Globus pallidus (tissue), 1 donor: ENCODE data around the gene CAPZA2.
"Not testable (repeated sequence)": the region's sequence is repeated elsewhere in the genome, so short reads cannot be mapped to it uniquely, and the experiment has no call there.

ENCODE experiments used
- DNase-seq: peaks from one replicate; pipeline ENCODE4 v3.0.0-alpha.2; 2015; ENCODE audit warnings: low spot score

Gene CAPZA2

DNA sequence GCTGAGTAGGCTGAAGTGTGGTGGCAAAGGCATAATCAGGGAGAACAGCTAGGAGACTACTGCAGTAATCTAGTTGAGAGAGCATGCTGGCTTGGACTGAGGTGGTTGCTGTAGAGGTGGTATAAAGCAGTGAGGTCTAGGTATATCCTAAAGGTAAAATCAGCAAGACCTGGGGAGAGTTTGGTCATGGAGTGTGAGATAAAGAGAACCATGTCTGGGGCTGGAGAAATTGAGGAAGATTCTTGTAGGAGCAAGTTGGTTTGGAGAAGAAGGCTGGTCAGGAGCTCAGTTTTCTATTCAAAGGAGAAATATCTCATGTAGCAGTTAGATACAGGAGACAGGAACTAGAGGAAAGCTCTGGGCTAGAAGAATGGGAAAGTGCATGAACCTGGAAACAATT lies 58.0 kb downstream of the CAPZA2 start:
- no peak for DNase-seq

DNA sequence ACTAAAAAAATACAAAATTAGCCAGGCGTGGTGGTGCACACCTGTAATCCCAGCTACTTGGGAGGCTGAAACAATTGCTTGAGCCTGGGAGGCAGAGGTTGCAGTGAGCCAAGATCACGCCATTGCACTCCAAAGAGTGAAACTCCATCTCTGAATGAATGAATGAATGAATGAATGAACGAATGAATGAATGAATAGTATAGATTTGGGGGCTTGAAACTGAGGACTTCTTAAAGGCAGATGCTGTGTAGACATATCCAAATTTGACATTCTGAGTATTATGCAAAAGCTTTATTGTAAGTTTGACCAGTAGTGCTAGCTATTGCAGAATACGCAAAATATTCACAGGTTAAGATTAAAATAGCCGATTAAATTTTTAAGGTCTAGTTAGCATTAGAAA lies 60.2 kb downstream of the CAPZA2 start:
- no peak for DNase-seq

DNA sequence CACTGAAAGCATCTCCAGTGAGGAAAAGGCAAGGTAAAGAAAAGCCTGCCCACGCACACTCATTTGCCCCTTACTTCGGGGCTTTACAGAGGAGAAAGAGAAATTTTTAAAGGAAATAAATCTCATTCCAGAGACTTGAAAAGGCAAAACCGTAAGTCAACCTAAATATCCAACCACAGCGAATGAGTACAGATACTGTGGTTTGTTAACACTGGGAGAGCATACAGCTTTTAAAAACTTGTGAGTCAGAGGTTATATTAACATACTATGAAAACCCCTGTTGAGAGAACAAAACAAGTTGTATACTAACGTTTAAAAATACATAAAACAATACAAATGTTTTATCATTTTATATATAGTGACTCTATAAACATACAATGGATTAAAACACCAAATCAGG lies 62.4 kb downstream of the CAPZA2 start:
- no peak for DNase-seq

DNA sequence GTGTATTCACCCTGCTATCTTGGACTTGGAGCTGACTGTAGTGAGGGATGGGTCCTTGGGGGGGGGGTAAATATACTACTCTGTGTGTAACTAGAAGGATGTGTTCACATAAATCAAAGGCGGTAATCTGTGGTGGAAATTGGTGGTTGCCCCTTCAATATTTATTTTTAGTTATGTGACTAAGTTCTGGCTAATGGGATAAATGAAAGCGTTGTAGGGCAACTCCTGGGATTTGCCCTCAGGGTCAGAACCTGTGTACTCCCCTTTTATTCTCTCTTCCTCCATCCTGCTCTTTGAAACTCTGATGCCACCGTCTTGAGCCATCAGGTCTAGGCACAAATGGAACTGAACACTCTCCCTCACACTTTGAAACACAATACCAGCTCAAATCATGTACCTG lies 66.6 kb downstream of the CAPZA2 start:
- no peak for DNase-seq

DNA sequence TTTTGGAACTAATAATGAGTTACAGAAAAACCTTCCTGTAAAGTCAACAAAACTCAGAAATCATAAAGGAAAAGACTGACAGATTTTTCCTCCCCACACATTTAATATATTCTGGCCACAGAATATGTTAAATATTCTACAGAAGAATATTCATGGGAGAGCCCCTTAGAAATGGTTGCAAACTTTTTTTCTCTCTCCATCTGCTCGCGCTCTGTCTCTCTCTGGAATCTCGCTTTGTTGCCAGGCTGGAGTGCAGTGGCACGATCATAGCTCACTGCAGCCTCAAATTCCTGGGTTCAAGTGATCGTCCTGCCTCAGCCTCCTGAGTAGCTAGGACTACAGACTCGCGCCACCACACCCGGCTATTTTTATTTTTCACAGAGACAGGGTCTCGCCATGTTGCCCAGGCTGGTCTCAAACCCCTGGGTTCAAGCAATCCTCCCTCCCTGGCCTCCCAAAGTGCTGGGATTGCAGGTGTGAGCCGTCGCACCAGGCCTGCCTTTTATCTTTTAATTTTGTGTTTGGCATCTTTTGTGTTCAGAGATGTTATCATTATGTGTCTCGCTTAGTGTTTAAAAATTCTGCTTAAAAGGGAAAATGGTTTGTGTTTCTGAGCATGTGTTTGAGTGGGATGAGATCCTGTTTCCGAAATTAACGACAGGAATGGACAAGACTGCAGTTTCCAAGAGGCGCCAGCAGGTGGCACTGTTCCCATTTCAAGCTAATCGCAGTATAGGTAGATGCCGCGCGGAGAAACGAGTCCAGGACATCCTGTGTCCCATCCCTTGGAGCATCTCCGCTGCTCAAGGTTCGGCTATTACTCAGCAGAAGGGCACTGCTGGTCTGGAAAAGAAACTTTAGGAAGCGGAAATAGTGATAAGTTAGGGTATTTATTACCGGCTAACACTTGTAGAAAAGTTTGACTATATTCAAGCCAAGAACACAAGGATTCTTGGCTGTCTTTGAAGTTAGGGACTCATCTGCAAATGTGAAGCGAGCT lies 67.8 kb downstream of the CAPZA2 start:
- peak; percentile 70 for DNase-seq

DNA sequence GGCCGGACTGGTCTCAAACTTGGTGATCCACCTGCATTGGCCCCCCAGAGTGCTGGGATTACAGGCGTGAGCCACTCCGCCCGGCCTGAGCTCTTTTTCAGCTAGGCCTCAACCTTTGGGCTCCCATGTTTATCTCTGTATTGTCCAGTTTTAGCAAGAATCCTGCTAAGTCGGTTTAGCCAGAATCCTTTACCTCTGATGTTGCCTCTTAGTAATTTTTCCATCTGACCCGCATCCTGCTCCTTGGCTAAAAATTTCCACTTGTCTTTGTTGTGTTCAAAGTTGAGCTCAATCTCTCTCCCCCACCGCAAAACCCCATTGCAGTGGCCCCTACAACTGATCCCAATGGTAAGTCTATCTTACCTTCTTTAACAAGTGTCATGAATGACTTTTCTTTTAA lies 70.2 kb downstream of the CAPZA2 start:
- DNase-seq, result no peak

DNA sequence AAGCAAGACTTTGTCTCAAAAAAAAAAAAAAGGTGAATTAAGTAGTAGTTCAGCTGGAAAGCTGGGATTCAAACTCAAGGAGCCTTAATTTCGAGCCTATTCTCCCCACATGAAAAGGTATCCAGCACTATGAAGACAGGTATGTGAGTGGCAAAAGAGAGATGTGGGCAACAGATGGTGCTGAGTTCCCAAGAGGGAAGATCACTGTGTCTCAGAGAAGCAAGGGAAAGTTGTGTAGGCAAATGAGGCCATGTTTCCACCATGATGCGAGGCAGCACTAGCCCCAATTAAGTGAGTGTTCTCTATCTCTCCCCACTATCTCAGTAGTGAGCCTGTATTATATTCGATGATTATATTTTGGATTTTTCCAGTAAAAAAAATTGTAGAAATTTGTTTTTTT lies 71.1 kb downstream of the CAPZA2 start:
- no peak for DNase-seq

DNA sequence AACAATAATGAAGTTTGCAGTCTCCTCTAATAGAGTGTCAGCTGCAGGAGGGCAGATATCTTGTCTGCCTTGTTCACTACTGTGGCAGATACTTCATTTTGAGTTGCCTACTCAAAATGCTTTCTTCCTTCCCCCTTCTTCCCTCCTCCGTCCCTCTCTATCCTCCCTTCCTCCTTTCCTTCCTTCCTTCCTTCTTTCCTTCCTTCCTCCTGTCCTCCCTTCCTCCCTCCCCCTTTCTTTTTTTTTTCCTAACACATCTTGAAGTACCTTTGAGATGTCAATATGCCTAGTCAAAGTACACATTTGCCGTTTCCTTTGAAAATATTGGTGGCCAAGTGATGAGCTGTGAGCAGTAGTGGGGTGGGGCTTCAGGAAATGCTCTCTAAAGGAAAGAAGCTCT lies 72.2 kb downstream of the CAPZA2 start:
- DNase-seq, result no peak

DNA sequence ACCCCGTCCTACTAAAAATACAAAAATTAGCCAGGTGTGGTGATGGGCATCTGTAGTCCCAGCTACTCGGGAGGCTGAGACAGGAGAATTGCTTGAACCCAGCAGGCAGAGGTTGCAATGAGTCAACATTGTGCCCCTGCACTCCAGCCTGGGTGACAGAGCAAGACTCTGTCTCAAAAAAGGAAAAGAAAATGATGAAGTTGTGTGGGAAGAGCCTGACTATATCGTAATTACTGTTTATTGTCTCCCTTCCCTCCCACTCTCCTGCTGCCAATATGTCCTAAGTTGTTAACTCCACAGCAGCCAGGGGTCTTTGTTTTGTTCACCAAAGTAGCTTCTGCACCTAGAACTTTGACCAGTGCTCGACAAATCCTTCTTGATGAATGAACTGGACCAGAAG lies 74.5 kb downstream of the CAPZA2 start:
- not testable (repeated sequence) for DNase-seq

DNA sequence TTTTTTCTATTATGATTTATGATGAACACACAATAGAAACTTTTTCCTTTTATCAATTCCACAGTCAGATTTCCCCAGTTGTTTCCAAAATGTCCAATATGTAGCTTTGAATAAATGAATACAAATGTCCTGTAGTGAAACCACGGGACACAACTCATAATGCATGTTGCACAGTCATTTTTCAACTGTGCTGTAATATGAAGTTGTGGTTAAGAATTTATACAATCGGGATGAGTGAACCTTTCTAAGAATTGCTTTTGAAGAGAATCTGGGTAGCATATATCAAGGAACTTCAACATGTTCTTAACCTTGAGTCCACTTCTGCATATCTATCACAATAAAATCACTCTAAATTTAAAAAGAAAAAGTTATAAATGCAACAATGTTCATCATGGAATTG lies 76.3 kb downstream of the CAPZA2 start:
- no peak for DNase-seq

DNA sequence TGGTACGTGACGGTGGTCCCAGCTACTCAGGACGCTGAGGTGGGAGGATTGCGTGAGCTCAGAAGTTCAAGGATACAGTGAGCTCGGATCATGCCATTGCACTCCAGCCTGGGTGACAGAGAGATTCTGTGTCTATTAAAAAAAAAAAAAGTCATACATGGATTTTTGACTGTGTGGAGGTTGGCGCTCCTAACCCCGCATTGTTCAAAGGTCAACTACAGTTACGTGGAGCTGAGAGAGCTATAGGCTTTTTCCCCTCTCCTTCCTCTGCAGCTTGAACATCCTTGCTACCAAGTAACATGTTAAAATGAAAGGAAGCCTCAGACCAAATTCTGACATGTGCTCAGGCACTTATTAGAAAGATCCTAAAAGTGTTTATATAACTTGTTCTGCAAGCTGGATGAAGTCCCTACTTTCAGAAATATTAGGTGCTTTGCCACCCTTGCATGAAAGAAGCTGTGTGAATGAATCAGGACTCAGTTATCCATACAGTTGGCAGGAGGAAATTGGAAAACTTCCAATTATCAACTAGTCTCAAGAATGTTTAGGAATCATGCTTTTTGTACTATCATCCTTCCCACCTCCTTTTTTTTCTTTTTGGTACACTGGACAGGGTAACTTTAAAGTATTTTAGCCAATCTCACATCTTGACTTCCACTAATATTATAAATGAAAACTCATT lies 78.4 kb downstream of the CAPZA2 start:
- DNase-seq, result no peak

DNA sequence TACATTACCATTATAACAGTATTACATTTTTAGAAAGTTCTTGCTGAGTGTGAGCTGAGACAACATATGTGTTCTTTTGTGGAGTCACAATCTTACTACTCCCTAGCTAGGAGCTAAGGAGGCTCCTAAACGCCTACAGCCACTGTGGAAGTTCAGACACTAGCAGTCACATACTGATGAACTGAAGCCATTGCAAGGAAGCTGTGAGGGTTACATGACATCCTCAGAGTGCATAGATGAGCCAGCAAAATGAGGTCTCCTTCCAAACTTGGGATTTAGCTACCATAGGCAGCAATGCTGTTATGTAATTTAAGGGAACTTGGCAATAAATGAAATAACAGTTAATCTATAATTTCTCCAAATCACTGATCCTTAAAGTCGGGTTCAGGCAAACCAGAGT lies 80.1 kb downstream of the CAPZA2 start:
- no peak for DNase-seq

DNA sequence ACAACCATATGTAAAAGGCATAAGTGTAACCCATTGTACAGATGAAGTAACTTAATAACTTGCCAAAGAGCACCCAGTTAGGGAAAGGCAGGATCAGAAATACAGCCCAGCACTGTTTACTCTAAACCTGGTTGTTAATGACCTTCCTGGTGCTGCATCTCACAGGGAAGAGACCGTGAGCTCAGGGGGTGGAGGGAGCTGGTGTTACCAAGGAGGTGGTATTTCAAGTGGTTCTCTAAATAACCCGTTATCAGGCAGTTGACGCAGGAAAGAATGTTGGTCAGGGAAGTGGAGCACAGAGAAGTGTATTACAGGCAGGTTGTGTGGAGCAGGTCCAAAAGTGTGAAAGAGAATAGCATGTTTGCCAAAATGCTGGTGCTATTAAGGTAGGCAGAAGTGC lies 86.5 kb downstream of the CAPZA2 start:
- no peak for DNase-seq

DNA sequence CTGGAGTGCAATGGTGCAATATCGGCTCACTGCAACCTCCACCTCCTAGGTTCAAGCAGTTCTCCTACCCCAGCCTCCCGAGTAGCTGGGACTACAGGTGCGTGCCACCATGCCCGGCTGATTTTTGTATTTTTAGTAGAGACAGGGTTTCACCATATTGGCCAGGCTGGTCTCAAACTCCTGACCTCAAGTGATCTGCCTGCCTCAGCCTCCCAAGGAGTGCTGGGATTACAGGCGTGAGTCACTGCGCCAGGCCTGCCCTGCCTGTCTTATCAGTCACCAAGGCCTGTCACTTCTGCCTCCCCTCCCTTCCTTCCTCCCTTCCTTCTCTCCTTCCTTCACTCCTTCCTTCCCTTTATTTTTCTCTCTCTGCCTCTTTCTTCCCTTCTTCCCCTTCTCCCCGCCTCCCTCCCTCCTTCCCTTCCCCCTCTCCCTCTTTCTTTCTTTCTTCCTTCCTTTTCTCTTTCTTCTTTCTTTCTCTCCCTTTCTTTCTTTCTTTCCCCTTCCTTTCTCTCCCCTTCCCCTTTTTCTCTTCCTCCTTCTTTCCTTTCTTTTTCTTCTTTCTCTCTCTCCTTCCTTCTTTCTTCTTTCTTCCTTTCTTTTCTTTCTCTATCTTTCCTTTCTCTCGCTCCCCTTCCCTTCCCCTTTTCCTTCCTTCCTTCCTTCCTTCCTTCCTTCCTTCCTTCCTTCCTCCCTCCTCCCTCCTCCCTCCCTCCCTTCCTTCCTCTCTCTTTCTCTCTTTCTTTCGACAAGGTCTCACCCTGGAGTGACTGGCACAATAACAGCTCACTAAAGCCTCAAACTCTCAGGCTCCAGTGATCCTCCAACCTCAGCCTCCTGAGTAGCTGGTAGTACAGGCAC lies 87.8 kb downstream of the CAPZA2 start:
- DNase-seq, result no peak

DNA sequence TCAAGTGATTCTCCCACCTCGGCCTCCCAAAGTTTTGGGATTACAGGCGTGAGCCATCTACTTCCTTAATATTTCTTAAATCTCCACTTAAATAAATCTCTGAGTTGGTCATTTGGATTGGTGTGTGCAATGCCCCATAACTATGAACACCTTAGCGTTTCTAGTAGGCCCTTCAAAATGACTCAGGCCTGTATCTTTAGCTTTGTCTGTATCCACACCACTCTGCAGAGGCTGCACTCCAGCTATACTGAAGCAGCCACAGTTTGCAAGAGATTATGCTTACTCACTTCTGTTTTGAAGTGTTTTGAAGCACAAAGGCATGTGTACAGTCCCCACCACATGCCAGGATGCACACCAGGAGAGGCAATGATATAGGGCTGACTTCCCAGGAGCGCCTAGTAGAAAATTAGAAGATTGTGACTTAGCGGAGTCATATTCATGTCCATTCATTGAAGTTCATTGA lies 88.5 kb downstream of the CAPZA2 start:
- DNase-seq, result no peak

DNA sequence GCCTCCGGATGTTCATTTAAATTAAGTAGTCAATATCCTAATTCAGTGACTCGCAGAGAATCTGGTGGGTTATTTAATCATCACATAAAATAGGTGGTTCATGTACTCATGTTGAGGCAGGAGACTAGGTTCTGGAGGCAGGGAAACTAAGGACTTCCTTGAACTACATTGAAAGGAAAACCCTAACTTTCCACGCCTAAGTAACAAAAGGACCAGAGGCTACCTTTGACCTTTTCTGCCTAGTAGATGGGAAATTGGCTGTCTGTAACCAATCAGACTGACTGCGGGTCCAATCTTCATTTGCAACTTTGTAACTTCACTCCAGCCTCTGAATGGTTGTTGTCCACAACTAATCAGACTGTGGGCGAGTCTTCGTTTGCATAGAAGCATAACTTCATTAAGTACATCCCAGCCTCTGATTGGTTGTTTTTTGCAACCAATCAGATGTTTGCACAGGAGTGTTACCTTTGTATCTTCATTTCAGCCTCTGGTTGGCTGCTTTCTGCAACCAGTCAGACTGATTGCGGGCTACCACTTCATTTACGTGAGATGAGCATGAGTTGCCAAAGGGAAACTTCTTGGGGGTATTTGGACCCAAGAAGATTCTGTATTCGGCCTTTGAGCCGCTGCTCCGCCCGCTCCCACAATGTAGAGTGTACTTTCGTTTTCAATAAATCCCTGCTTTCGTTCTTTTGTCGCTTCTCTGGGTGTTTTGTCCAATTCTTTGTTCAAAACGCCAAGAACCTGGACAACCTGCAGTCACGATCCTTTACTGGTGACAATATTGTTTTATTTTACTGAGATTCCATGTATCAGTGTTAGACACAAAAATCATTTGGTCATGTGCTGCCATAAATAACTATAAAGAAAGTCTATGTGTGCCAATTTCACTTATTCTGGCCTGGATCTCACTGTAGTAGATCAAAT lies 89.2 kb downstream of the CAPZA2 start:
- DNase-seq, result no peak

DNA sequence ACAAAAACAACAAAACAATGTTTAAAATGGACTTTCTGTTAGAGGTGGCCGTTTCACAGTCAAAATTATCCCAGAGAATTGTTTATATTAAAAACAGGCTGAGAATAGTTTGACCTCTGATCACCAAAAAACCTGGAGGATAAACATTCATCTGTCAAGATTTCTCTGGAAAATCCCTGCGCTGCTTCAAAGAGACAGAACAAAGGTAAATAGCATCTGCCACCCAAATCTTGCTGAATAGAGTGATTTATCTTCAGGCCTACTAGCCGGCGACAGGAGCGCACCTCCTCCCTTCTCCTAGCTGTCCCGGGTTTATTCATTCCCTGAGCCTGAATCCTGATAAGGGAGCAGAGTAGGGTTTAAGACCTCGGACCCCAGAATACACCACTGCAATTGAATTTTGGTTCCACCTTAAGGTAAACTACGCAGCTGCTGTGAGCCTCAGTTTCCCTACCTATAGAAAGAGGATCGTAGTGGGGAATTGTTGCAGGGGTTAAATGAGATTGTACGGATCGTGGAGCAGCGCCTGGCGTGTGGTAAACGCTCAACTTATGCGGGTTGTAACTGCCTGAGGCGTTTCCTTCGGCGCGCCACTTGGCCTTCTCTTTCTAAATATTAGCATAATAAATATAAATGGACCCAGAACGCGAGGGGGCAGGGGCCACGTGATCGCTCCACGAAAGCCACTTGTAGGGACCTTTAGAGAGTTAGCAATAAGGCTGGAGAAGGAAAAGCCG lies 90.4 kb downstream of the CAPZA2 start:
- DNase-seq, result peak; percentile 45

DNA sequence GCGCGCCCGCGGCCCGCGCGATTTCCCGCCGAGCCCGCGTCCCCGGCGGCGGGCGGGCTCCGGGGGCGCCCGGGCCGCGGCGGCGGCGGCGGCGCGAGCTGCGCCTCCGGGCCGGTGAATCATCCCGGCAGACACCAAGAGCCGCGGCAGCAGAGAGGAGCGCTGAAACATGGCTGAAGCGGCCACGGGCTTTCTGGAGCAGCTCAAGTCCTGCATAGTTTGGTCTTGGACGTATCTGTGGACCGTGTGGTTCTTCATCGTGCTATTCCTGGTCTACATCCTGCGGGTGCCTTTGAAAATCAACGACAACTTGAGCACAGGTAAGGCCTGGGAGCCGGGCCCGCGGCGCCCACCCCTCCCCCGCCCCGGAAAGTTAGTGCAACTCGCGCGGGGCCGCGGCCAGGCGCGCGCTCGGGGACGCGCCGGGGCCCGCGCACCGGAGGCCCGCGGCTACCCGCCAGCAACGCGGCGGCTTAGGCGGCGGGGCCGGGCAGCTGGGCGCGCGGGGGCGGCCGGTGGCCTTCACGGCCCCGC lies 91.1 kb downstream of the CAPZA2 start, which contains the start of gene ST7:
TSS of gene ST7 (plus strand) at position 130 of the 534 bp plus-strand sequence. CDS start at position 170, 40 bp downstream.
- peak; percentile 65 for DNase-seq

DNA sequence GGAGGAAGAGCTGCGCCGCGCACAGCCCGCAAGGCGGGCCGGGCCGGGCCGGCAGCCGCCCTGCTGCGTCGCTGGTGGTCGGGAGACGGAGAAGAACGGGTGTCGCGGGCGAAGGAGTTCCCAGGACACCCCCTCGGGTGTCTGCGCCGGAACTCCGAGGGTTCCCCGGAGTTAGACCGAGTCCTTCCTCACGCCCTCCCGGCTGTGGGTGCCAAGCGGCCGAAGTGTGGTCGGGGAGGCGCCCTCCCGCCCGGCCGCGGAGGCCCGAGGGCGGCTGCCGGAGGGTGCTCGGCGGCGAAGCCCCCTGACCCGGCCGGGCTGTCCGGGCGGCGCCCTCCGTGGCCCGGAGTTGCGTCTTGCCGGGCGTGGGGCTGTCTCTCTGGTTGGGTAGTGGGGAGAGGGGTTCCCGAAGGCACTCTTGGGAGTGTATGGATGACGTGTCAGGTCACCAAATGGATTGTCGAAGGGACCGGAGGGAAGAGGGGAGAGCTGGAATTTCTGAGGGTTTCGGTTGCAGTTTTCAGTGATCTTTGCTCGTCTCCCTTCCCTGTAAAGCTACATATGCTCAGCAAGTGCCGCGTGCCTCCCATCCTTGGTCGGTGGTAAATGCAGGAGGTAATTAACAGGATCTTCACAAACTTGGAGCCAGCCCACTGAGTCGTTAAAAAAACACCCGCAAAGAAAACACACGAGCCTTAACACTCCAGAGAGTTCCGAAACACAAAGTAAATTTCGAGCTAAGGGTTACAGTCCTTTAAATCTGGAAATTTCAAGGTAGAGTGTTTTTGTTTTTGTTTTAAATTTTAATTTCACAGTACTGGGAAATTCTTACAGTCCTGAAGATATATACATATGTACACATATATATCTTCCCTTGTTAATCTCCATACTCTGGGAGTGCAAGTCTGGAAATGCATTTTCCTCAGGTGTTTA lies 91.8 kb downstream of the CAPZA2 start:
- DNase-seq, result peak; percentile 65
